Neural progenitor cell (in vitro differentiated cells): ENCODE data around the gene AGBL4. TPM values are rescaled to one million over a fixed set of nuclear protein-coding genes. Genes with fewer than 3 reads are reported as not detected.

Experiments
- DNase-seq: peaks from one replicate; pipeline ENCODE4 v3.0.0-alpha.2; 2016; ENCODE audit warnings: low spot score
- H2AFZ ChIP-seq: fragments of 200-600 bp; sonication (generic); replicated peaks from 2 replicates; pipeline ENCODE4 v1.6.1; 2016; ENCODE audit warnings: antibody characterized with exemption
- H3F3A ChIP-seq: fragments of 200-600 bp; sonication (generic); 2 replicates; pipeline ENCODE4 v1.6.1; 2016; ENCODE audit warnings: antibody characterized with exemption, low read depth
- H3K27ac ChIP-seq: fragments of 200-600 bp; sonication (generic); 2 replicates; pipeline ENCODE4 v1.5.1; 2016; ENCODE audit warnings: mild to moderate bottlenecking
- H3K27me3 ChIP-seq: fragments of 200-600 bp; sonication (generic); 2 replicates; pipeline ENCODE4 v1.6.1; 2016; ENCODE audit warnings: mild to moderate bottlenecking, moderate library complexity
- H3K36me3 ChIP-seq: fragments of 200-600 bp; sonication (generic); 2 replicates; pipeline ENCODE4 v1.5.1; 2016
- H3K4me1 ChIP-seq: fragments of 200-600 bp; sonication (generic); 2 replicates; pipeline ENCODE4 v1.6.1; 2016; ENCODE audit warnings: mixed run types
- H3K4me2 ChIP-seq: fragments of 200-600 bp; sonication (generic); 2 replicates; pipeline ENCODE4 v1.6.1; 2016
- H3K4me3 ChIP-seq: fragments of 200-600 bp; sonication (generic); 2 replicates; pipeline ENCODE4 v1.5.1; 2016
- H3K79me2 ChIP-seq: fragments of 200-600 bp; sonication (generic); 2 replicates; pipeline ENCODE4 v1.6.1; 2016; ENCODE audit warnings: low read depth
- H3K9ac ChIP-seq: fragments of 200-600 bp; sonication (generic); 2 replicates; pipeline ENCODE4 v1.6.1; 2016
- H3K9me3 ChIP-seq: fragments of 200-600 bp; sonication (generic); 2 replicates; pipeline ENCODE4 v1.5.1; 2016; ENCODE audit warnings: low read depth
- H4K20me1 ChIP-seq: fragments of 200-600 bp; sonication (generic); 2 replicates; pipeline ENCODE4 v1.6.1; 2016; ENCODE audit warnings: low read depth
- H3K27ac Mint-ChIP-seq: 3 replicates; pipeline ENCODE4 v1.8.0; 2021; ENCODE audit warnings: mixed read lengths
- H3K27me3 Mint-ChIP-seq: 2 replicates; pipeline ENCODE4 v1.8.0; 2022; ENCODE audit warnings: low read depth, mild to moderate bottlenecking, inconsistent platforms, moderate library complexity, mixed read lengths; ENCODE audit not compliant: insufficient read depth
- H3K36me3 Mint-ChIP-seq: 3 replicates; pipeline ENCODE4 v1.8.0; 2021; ENCODE audit warnings: mixed read lengths
- H3K4me1 Mint-ChIP-seq: 3 replicates; pipeline ENCODE4 v1.8.0; 2021; ENCODE audit warnings: mixed read lengths
- H3K4me3 Mint-ChIP-seq: 3 replicates; pipeline ENCODE4 v1.8.0; 2021; ENCODE audit warnings: mild to moderate bottlenecking, moderate library complexity, mixed read lengths
- H3K9me3 Mint-ChIP-seq: 3 replicates; pipeline ENCODE4 v1.8.0; 2020; ENCODE audit warnings: mixed read lengths
- EZH2 ChIP-seq: fragments of 200-600 bp; sonication (generic); IDR thresholded peaks from 2 replicates; pipeline ENCODE4 v1.6.1; 2017; ENCODE audit warnings: antibody characterized with exemption, mild to moderate bottlenecking, moderate library complexity
- EZH2phosphoT487 ChIP-seq: fragments of 200-600 bp; sonication (generic); IDR thresholded peaks from 2 replicates; pipeline ENCODE4 v1.6.1; 2017; ENCODE audit warnings: antibody characterized with exemption
- total RNA-seq: library from RNA; depleted of rRNA; stranded (reverse); fragments of >200 nt; gene quantifications from 2 replicates; pipeline ENCODE4 v1.2.3, GENCODE V29; 2015; ENCODE audit warnings: low replicate concordance
- TF ChIP-seq, protein P1 (sequence below): fragments of 200-600 bp; sonication (generic); IDR thresholded peaks from 2 replicates; pipeline ENCODE4 v1.5.1; 2017; ENCODE audit warnings: antibody characterized with exemption, mild to moderate bottlenecking

Gene AGBL4
- total RNA-seq, 1 donor from 2014 or later = 1.5 TPM

DNA sequence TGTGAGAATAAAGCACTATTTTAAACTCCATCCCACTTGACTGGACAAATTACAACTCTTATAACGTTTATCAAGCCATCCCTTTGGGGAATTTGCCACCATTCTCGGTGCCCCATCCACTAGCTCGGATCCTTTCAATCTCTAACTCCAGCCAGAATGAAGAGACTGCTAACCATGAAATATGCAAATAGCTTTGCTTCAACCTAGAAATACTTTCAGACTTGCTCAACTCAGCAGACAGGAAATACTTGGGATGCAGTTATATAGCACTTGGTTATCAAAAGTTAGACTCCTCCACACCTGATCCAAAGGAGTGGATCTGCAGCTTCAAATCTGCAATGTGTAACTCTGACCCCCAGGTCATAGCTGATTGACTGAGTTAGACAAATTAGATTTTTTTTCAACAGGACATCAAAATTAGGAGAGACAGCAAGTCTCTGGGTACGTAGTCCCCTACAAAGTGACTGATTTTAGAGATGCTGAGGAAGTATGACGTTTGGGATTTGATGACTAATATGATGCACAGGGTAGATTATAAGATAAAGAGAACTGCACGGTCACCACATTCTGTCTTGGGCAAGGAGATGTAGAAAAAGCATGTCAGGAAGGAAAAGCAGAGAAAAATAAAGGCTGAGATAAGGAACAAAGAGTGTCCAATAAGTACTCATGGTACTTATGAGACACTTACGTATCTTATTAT is 496.0 kb downstream of the AGBL4 start:
- no peak for DNase-seq
- no peak overlapping the region for H3K27ac Mint-ChIP-seq
- no peak overlapping the region for H3K9ac ChIP-seq
- no peaks in the 10 kb centered on the region for H3F3A ChIP-seq
- H3K79me2 ChIP-seq = no peaks in the 10 kb centered on the region
- H3K36me3 Mint-ChIP-seq = no peaks in the 10 kb centered on the region
- no peaks in the 10 kb centered on the region for H4K20me1 ChIP-seq
- no peak overlapping the region for H3K4me3 ChIP-seq
- H3K4me2 ChIP-seq = no peak overlapping the region
- H2AFZ ChIP-seq = no peak overlapping the region
- H3K27me3 Mint-ChIP-seq = no peaks in the 10 kb centered on the region
- no peaks in the 10 kb centered on the region for H3K4me1 Mint-ChIP-seq
- no peaks in the 10 kb centered on the region for H3K27me3 ChIP-seq
- H3K9me3 ChIP-seq = peaks cover 25% of the 10 kb centered on the region
- H3K9me3 Mint-ChIP-seq = peaks cover 7% of the 10 kb centered on the region
- TF ChIP-seq EZH2 (no peak), EZH2phosphoT487 (no peak)
- TF ChIP-seq, protein P1, sequence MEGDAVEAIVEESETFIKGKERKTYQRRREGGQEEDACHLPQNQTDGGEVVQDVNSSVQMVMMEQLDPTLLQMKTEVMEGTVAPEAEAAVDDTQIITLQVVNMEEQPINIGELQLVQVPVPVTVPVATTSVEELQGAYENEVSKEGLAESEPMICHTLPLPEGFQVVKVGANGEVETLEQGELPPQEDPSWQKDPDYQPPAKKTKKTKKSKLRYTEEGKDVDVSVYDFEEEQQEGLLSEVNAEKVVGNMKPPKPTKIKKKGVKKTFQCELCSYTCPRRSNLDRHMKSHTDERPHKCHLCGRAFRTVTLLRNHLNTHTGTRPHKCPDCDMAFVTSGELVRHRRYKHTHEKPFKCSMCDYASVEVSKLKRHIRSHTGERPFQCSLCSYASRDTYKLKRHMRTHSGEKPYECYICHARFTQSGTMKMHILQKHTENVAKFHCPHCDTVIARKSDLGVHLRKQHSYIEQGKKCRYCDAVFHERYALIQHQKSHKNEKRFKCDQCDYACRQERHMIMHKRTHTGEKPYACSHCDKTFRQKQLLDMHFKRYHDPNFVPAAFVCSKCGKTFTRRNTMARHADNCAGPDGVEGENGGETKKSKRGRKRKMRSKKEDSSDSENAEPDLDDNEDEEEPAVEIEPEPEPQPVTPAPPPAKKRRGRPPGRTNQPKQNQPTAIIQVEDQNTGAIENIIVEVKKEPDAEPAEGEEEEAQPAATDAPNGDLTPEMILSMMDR = no peak
- H3K27ac ChIP-seq = no peak overlapping the region
- no peaks in the 10 kb centered on the region for H3K36me3 ChIP-seq
- H3K4me3 Mint-ChIP-seq = no peak overlapping the region
- H3K4me1 ChIP-seq = no peaks in the 10 kb centered on the region

DNA sequence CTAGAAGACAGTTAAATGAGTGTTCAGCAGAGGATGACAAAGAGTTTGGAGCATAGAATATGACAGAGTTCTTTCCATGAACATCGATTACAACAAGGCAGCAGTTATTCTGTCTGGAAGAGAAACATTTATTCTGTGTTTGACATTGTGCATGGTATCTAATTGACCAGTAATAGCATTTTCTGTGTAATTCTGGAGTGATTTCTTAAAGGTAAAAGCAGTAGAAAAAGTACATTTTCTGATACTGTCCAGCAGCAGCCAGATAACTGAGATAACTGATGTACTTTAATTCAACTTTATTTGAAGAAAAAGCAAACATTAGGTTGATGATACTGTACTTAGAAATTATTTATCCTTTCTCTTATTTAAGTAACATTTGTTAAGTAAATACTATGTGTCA is 497.1 kb downstream of the AGBL4 start:
- no peaks in the 10 kb centered on the region for H4K20me1 ChIP-seq
- H3K9ac ChIP-seq = no peak overlapping the region
- no peaks in the 10 kb centered on the region for H3K79me2 ChIP-seq
- H3K27me3 ChIP-seq = no peaks in the 10 kb centered on the region
- Mint-ChIP-seq H3K9me3 (peaks cover 7% of the 10 kb centered on the region), H3K36me3 (no peaks in the 10 kb centered on the region), H3K27ac (no peak overlapping the region), H3K4me1 (no peaks in the 10 kb centered on the region), H3K27me3 (no peaks in the 10 kb centered on the region), H3K4me3 (no peak overlapping the region)
- no peak overlapping the region for H3K4me2 ChIP-seq
- H3K36me3 ChIP-seq = no peaks in the 10 kb centered on the region
- peaks cover 27% of the 10 kb centered on the region for H3K9me3 ChIP-seq
- H3K27ac ChIP-seq = no peak overlapping the region
- H3K4me3 ChIP-seq = no peak overlapping the region
- DNase-seq = no peak
- no peaks in the 10 kb centered on the region for H3K4me1 ChIP-seq
- H2AFZ ChIP-seq = no peak overlapping the region
- TF ChIP-seq, protein P1 = no peak
- no peak for TF ChIP-seq EZH2
- no peak for TF ChIP-seq EZH2phosphoT487
- no peaks in the 10 kb centered on the region for H3F3A ChIP-seq

DNA sequence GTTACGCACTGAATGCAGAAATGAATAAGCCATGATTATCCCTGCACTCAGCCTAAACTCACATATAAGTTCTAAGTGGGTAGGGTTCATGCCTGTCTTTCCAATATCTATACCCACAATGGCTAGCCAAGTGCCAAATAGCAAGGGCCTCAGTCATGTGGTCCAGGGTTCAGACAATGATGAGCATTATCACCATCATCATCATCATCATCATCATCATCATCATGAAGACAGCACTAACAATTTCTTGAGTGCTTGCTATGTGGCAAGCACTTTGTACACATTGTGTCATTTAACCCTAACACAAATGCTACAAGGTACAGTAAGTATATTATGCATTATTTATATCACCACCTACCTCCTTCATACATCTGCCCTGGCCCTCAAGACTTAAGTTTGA is 500.0 kb downstream of the AGBL4 start:
- H3K36me3 ChIP-seq = no peaks in the 10 kb centered on the region
- no peaks in the 10 kb centered on the region for H3K79me2 ChIP-seq
- H3K4me3 ChIP-seq = no peak overlapping the region
- no peak overlapping the region for H3K4me2 ChIP-seq
- Mint-ChIP-seq H3K9me3 (peaks cover 3% of the 10 kb centered on the region), H3K4me3 (no peak overlapping the region), H3K36me3 (no peaks in the 10 kb centered on the region), H3K27me3 (no peaks in the 10 kb centered on the region), H3K27ac (no peak overlapping the region), H3K4me1 (no peaks in the 10 kb centered on the region)
- H3F3A ChIP-seq = no peaks in the 10 kb centered on the region
- TF ChIP-seq, protein P1 = no peak
- TF ChIP-seq EZH2phosphoT487 (no peak), EZH2 (no peak)
- H2AFZ ChIP-seq = no peak overlapping the region
- DNase-seq = no peak
- no peaks in the 10 kb centered on the region for H3K4me1 ChIP-seq
- no peak overlapping the region for H3K27ac ChIP-seq
- no peak overlapping the region for H3K9ac ChIP-seq
- no peaks in the 10 kb centered on the region for H3K27me3 ChIP-seq
- H3K9me3 ChIP-seq = peaks cover 31% of the 10 kb centered on the region
- no peaks in the 10 kb centered on the region for H4K20me1 ChIP-seq
